ENCODE data around the gene ARFIP1.

The ARFIP1 gene

DNA sequence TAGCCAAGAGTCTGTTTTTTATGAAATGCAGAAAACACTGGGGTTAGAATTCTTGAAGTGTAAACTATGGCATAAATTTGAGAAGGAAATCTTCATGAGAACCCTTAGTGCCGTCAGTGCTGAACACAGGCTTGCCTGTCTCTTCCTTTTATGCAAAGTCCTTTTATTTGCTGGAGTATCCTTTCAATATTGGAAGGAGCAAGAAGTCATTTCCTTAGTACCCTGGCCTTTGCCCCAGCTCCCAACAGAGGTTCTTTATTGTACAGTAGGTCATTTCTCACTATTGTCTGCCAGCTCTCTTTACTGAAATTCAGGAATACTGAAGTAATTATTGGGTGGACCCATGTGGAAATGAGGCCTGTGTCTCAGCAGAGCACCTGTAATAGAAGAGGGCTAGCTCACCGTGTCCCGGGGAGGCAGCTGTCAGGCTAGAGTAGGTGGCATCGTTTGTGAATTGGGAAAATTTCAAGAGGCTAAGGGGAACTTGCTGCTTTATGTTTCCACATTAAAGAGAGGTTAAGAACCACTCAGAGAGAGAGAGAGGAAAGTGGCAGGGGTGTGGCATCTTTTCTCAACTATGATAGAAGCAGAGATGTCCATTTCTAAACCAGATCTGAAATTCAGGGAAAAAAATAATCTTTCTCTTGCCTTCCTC lies 165.0 kb downstream of the ARFIP1 start:
- H3K4me3 ChIP-seq (ENCODE audit: low read depth, low read length): no peak overlapping the region
- no peak for DNase-seq (ENCODE audit: low read depth)
- TF ChIP-seq CTCF (IDR thresholded peaks at IDR 0.05; ENCODE audit: insufficient read depth, low read depth, low read length, missing control alignments): no peak

- TF ChIP-seq CTCF (IDR thresholded peaks at IDR 0.05; ENCODE audit: insufficient read depth, low read depth, low read length, missing control alignments): no peak
- no peak for DNase-seq (ENCODE audit: low read depth)
- H3K4me3 ChIP-seq (ENCODE audit: low read depth, low read length): no peak overlapping the region
These were observed 165.9 kb downstream of the ARFIP1 start for GRCh38 chr4:152945639-152946038.

GRCh38 chr4:152946446-152946845 lies 166.7 kb downstream of the ARFIP1 start:
- no peak overlapping the region for H3K4me3 ChIP-seq (ENCODE audit: low read depth, low read length)
- DNase-seq (ENCODE audit: low read depth): no peak
- no peak for TF ChIP-seq CTCF (IDR thresholded peaks at IDR 0.05; ENCODE audit: insufficient read depth, low read depth, low read length, missing control alignments)

DNA sequence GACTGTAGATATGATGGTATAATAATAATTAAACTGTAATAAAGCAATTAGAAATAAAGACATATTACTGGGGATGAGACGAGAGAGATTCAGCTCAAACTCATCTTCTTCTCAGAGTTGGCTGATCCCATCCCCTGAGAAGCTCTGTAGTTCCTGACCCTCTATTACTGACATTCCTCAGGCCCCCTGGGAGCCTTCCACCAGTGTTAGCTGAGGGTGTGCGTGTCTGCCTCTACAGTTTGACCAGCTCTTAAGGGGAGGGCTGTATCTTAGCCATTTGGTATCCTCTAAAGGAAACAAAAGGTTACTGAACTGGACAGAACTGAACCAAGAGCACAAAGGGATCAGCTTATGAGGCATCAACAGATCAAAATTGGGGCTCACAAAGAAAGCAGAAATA lies 167.6 kb downstream of the ARFIP1 start:
- DNase-seq (ENCODE audit: low read depth): no peak
- no peak for TF ChIP-seq CTCF (IDR thresholded peaks at IDR 0.05; ENCODE audit: insufficient read depth, low read depth, low read length, missing control alignments)
- H3K4me3 ChIP-seq (ENCODE audit: low read depth, low read length): no peak overlapping the region

- H3K4me3 ChIP-seq (ENCODE audit: low read depth, low read length): no peak overlapping the region
- no peak for DNase-seq (ENCODE audit: low read depth)
- no peak for TF ChIP-seq CTCF (IDR thresholded peaks at IDR 0.05; ENCODE audit: insufficient read depth, low read depth, low read length, missing control alignments)
These were observed 170.2 kb downstream of the ARFIP1 start for GRCh38 chr4:152949930-152950329.

DNA sequence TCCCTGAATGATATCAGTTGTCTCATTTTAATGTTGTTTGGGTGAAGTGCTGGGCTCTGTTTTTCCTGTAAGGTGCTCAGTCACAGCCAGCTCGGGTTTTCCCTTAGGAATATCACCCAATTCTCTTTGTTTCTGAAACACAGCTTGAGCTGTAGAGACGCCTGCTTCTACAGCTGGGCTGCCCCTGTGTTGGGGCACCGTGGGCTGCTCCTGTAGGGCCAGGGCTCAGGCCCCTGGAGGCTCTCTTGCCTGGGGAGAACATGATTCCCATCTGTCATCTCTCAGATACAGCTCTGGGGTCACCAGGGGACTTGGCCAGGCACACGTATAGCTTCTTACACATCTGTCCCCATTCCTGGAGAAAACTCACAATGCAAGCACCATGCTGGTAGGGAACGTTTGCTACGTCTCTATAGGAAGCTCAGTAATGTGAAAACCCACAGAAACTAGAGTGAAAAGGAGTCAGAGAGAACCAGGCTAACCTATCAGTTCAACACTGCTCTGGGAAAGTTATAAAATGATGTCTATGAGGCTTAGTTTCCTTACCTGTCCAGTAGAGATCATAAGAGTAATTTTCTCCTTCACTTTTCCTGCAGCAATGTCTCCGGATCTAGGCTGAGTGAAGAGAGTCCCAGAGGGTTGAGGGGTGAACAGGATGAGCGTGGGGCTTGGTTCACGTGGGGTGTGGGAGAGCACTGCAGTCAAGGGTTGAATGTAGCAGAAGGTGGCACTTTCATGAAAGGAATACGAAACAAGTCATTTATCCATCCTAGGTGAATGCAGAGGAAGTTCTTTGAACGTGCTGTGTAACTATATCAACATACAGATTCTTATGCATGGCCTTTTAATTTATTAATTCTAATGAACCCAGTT lies 170.9 kb downstream of the ARFIP1 start:
- DNase-seq (ENCODE audit: low read depth): no peak
- H3K4me3 ChIP-seq (ENCODE audit: low read depth, low read length): no peak overlapping the region
- TF ChIP-seq CTCF (IDR thresholded peaks at IDR 0.05; ENCODE audit: insufficient read depth, low read depth, low read length, missing control alignments): no peak

Measured in GM12865 (cell line).